Measurements from ENCODE around the gene ANKRD17. TPM values are rescaled to one million over a fixed set of nuclear protein-coding genes. Genes with fewer than 3 reads are reported as not detected.

The ANKRD17 gene
- total RNA-seq, 2 experiments from 2014 or later: 43.2 to 44.7 TPM

GRCh38 chr4:73092868-73093267, 165.7 kb downstream of the ANKRD17 start:
- H3K27me3 Mint-ChIP-seq: no peaks in the 10 kb centered on the region
- intact Hi-C loops (cut with micrococcal nuclease): no loop called here
- no peak overlapping the region for H3K27ac Mint-ChIP-seq
- no peak overlapping the region for H3K4me3 Mint-ChIP-seq
- H3K9me3 Mint-ChIP-seq: no peaks in the 10 kb centered on the region
- DNase-seq: no peak
- ChIA-PET CTCF (interaction anchor here (1.1 kb wide), 1 partner anchor 164 kb away, joined by 3 read pairs; no protein-coding TSS in a partner anchor), POLR2A (no interaction called here)
- H3K36me3 Mint-ChIP-seq: peaks cover 32% of the 10 kb centered on the region
- H3K4me1 Mint-ChIP-seq (ENCODE audit: low read depth): peaks cover 3% of the 10 kb centered on the region

- Mint-ChIP-seq H3K27ac (peak overlapping the region; percentile 52), H3K4me1 (ENCODE audit: low read depth) (peaks cover 13% of the 10 kb centered on the region), H3K4me3 (no peak overlapping the region), H3K27me3 (no peaks in the 10 kb centered on the region), H3K9me3 (no peaks in the 10 kb centered on the region), H3K36me3 (peaks cover 36% of the 10 kb centered on the region)
- ChIA-PET POLR2A (no interaction called here), CTCF (interaction anchor here (0.6 to 1.0 kb wide), 2 partner anchors 11 to 33 kb away, joined by 3 read pairs; no protein-coding TSS in a partner anchor)
- intact Hi-C loops (cut with micrococcal nuclease): no loop called here
- DNase-seq: no peak
Measured at GRCh38 chr4:73090738-73091137, 167.9 kb downstream of the ANKRD17 start.

- POLR2A ChIA-PET: no interaction called here
- H3K27me3 Mint-ChIP-seq: no peaks in the 10 kb centered on the region
- no peak overlapping the region for H3K4me3 Mint-ChIP-seq
- no peak overlapping the region for H3K27ac Mint-ChIP-seq
- peaks cover 13% of the 10 kb centered on the region for H3K4me1 Mint-ChIP-seq (ENCODE audit: low read depth)
- peaks cover 43% of the 10 kb centered on the region for H3K36me3 Mint-ChIP-seq
- no peak for DNase-seq
- intact Hi-C loops (cut with micrococcal nuclease): loop anchor here (2.0 kb wide), 1 partner anchor 19 kb away; the partner anchor contains the start of gene COX18
- H3K9me3 Mint-ChIP-seq: no peaks in the 10 kb centered on the region
- CTCF ChIA-PET: interaction anchor here (2.1 kb wide), 1 partner anchor 169 kb away, joined by 8 read pairs; no protein-coding TSS in a partner anchor
Measured at GRCh38 chr4:73087871-73088270, 170.7 kb downstream of the ANKRD17 start.

DNA sequence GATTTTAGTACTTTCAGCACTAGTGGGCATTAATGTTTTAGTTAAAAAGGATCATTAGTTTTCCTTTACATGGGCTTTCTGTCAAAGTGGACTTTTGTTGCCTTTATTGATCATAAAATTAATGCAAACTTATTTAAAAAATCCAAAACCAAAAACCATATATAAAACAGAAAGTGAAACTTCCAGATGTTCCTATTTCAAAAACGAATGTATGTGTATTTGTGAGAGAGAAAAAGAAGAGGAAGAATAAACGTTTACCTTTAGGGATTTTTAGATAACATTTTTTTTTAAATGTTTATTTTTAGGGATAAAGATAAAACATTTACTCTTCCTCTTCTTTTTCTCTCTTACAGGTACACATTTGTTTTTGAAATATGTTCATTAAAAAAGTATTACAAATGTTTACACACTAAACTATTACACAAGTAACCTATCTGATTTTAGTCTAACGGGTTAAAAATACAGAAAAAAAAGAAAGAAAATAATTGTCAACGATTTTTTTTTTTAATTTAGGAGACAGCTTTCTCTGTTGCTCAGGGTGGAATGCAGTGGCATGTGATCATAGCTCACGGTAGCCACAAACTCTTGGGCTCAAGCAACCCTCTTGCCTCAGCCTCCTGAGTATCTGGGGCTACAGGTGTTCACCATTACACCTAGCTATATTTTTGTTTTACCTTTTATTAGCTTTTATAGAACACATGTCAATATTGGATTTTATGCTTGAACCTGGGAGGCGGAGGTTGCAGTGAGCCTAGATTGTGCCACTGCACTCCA, 172.3 kb downstream of the ANKRD17 start:
- intact Hi-C loops (cut with micrococcal nuclease): loop anchor here (2.0 kb wide), 1 partner anchor 17 kb away; the partner anchor contains the start of gene COX18
- Mint-ChIP-seq H3K4me3 (no peak overlapping the region), H3K4me1 (ENCODE audit: low read depth) (peaks cover 15% of the 10 kb centered on the region), H3K9me3 (no peaks in the 10 kb centered on the region), H3K27me3 (no peaks in the 10 kb centered on the region), H3K36me3 (peaks cover 35% of the 10 kb centered on the region), H3K27ac (no peak overlapping the region)
- POLR2A ChIA-PET: no interaction called here
- CTCF ChIA-PET: no interaction called here
- no peak for DNase-seq

DNA sequence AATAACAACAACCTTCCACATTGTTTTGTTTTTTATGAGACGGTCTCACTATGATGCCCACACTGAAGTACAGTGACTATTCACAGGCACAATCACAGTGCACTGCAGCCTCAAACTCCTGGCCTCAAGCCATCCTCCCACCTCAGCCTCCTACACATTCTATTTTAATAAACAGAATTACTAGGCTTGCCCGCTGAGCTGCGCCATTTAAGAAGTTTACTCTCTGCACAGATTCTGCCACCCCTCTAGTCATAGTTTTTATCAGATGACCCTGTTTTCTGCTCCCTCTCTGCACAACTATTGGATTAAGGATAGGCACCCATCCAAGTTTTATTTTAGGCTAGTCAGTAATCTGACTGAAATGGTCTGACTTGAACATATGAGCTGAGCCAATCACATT, 177.8 kb downstream of the ANKRD17 start:
- ChIA-PET CTCF (interaction anchor here (1.4 kb wide), 1 partner anchor 9 kb away, joined by 4 read pairs; no protein-coding TSS in a partner anchor), POLR2A (interaction anchor here (0.8 kb wide), 1 partner anchor 10 kb away, joined by 3 read pairs; no protein-coding TSS in a partner anchor)
- H3K36me3 Mint-ChIP-seq: peaks cover 28% of the 10 kb centered on the region

DNA sequence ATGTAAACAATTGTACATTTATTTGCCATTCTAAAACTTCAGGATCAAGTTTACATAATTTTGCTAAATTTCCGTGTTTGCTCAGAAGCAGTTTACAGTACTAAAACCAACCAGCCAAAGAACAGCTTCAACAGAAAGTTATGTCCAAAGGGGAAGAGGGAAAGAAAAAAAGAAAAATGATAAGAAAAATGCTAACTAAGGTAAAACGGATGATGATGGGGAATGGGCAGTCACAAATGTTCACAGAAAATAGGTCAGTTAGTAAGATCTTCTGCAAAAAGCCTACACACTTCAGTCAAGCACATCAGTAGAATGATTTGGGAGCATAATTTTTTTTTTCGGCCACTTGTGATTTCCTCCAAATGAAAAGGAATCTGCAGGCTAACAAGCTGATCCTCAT, 182.8 kb downstream of the ANKRD17 start:
- ChIA-PET CTCF (interaction anchor here (0.7 kb wide), 1 partner anchor 51 kb away, joined by 3 read pairs; no protein-coding TSS in a partner anchor), POLR2A (no interaction called here)
- Mint-ChIP-seq H3K27me3 (no peaks in the 10 kb centered on the region), H3K4me3 (no peak overlapping the region), H3K9me3 (no peaks in the 10 kb centered on the region), H3K27ac (no peak overlapping the region), H3K4me1 (ENCODE audit: low read depth) (peaks cover 9% of the 10 kb centered on the region), H3K36me3 (peaks cover 19% of the 10 kb centered on the region)
- intact Hi-C loops (cut with micrococcal nuclease): no loop called here
- DNase-seq: no peak

More for the DNA sequence above, 177.8 kb downstream of the ANKRD17 start:
- H3K9me3 Mint-ChIP-seq: no peaks in the 10 kb centered on the region
- intact Hi-C loops (cut with micrococcal nuclease): no loop called here
- H3K27ac Mint-ChIP-seq: peak overlapping the region; percentile 62
- peaks cover 14% of the 10 kb centered on the region for H3K4me1 Mint-ChIP-seq (ENCODE audit: low read depth)
- DNase-seq: peak; percentile 24
- H3K4me3 Mint-ChIP-seq: no peak overlapping the region
- no peaks in the 10 kb centered on the region for H3K27me3 Mint-ChIP-seq

GRCh38 chr4:73070074-73070390, 188.6 kb downstream of the ANKRD17 start:
- Mint-ChIP-seq H3K27me3 (no peaks in the 10 kb centered on the region), H3K36me3 (peaks cover 8% of the 10 kb centered on the region), H3K4me3 (peak overlapping the region; percentile 83), H3K4me1 (ENCODE audit: low read depth) (peaks cover 27% of the 10 kb centered on the region), H3K27ac (peak overlapping the region; percentile 99), H3K9me3 (no peaks in the 10 kb centered on the region)
- ChIA-PET CTCF (interaction anchor here (2.1 kb wide), 1 partner anchor 188 kb away, joined by 18 read pairs; the partner anchor contains the start of gene ANKRD17), POLR2A (interaction anchor here (0.7 to 1.9 kb wide), 9 partner anchors 10 to 190 kb away, joined by 3 to 23 read pairs (median 3); partner anchors contain the start of gene ANKRD17)
- DNase-seq: no peak
- intact Hi-C loops (cut with micrococcal nuclease): no loop called here

DNA sequence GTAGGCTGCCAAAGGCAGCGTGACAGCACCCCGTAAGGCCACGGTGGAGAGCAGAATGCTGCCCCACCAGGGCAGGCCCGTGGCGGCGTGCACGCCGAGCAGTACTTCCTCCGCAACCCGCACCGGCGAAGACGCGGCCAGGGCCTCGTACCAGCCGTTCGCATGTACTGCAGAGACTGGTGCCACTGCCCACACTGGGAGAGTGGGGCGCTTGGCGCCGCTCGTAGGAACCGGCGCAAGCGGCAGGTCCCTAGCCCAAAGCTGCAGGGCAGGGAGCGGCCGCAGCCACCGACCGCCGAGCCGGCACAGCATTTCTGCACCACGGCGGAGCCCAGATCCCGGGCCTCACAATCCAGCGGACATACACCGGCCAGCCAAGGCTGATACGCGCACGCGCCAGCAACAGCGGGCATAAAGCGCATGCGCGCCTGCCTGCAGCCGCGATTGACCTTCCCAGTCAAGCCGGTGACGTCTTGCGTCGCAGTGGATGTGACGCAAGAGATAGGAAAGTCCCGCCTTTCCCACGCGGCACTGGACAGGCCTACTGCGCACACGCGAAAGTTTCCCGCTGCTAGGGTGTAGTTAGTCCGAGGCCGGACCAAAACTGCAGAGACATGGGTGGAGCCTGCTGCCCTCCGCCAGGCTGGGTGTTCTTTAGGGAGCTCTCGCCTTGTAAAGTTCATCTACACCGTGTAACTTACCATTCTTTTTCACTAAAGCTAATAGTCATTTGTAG, 189.1 kb downstream of the ANKRD17 start, which contains the start of gene COX18:
COX18 (minus strand) TSS at position 379 of the 736 bp plus-strand sequence; CDS start at position 312, 67 bp downstream.
- Mint-ChIP-seq H3K36me3 (peaks cover 10% of the 10 kb centered on the region), H3K4me1 (ENCODE audit: low read depth) (peaks cover 29% of the 10 kb centered on the region), H3K27ac (peak within 1 kb of the TSS; percentile 99), H3K4me3 (peak within 1 kb of the TSS; percentile 83), H3K9me3 (no peaks in the 10 kb centered on the region), H3K27me3 (no peaks in the 10 kb centered on the region)
- intact Hi-C loops (cut with micrococcal nuclease): loop anchor here (1.0 to 5.0 kb wide), 5 partner anchors 17 to 1088 kb away; partner anchors contain the start of gene MTHFD2L
- POLR2A ChIA-PET: interaction anchor here (1.0 to 4.2 kb wide), 9 partner anchors 10 to 190 kb away, joined by 3 to 39 read pairs (median 3); partner anchors contain the start of gene ANKRD17
- CTCF ChIA-PET: interaction anchor here (2.1 kb wide), 1 partner anchor 189 kb away, joined by 18 read pairs; the partner anchor contains the start of gene ANKRD17
- DNase-seq: peak; percentile 97

- peaks cover 12% of the 10 kb centered on the region for H3K36me3 Mint-ChIP-seq
- CTCF ChIA-PET: interaction anchor here (2.6 kb wide), 1 partner anchor 30 kb away, joined by 10 read pairs; no protein-coding TSS in a partner anchor
Measured at GRCh38 chr4:73068491-73069337, 189.9 kb downstream of the ANKRD17 start.

GRCh38 chr4:73067971-73068394, 190.6 kb downstream of the ANKRD17 start:
- H3K27me3 Mint-ChIP-seq: no peaks in the 10 kb centered on the region
- H3K36me3 Mint-ChIP-seq: peaks cover 12% of the 10 kb centered on the region
- H3K27ac Mint-ChIP-seq: peak overlapping the region; percentile 99
- CTCF ChIA-PET: interaction anchor here (1.7 to 2.6 kb wide), 2 partner anchors 29 to 190 kb away, joined by 7 to 10 read pairs; partner anchors contain the start of gene ANKRD17
- POLR2A ChIA-PET: interaction anchor here (1.1 to 4.2 kb wide), 4 partner anchors 13 to 191 kb away, joined by 3 to 39 read pairs (median 3); partner anchors contain the start of gene ANKRD17
- intact Hi-C loops (cut with micrococcal nuclease): loop anchor here (1.0 to 5.0 kb wide), 5 partner anchors 19 to 1089 kb away; partner anchors contain the start of gene MTHFD2L
- peaks cover 38% of the 10 kb centered on the region for H3K4me1 Mint-ChIP-seq (ENCODE audit: low read depth)
- no peaks in the 10 kb centered on the region for H3K9me3 Mint-ChIP-seq
- DNase-seq: peak; percentile 51
- H3K4me3 Mint-ChIP-seq: peak overlapping the region; percentile 83

More at GRCh38 chr4:73068491-73069337, 189.9 kb downstream of the ANKRD17 start:
- peak overlapping the region; percentile 83 for H3K4me3 Mint-ChIP-seq
- H3K27ac Mint-ChIP-seq: peak overlapping the region; percentile 99
- no peak for DNase-seq
- POLR2A ChIA-PET: interaction anchor here (1.1 to 4.2 kb wide), 4 partner anchors 11 to 190 kb away, joined by 3 to 39 read pairs (median 3); partner anchors contain the start of gene ANKRD17
- intact Hi-C loops (cut with micrococcal nuclease): loop anchor here (1.0 to 5.0 kb wide), 6 partner anchors 18 to 1089 kb away; partner anchors contain the start of gene MTHFD2L
- no peaks in the 10 kb centered on the region for H3K27me3 Mint-ChIP-seq
- no peaks in the 10 kb centered on the region for H3K9me3 Mint-ChIP-seq
- peaks cover 34% of the 10 kb centered on the region for H3K4me1 Mint-ChIP-seq (ENCODE audit: low read depth)
